Small intestine (tissue), 7 donors: ENCODE measurements around the gene PSMG2. TPM values are rescaled to one million over a fixed set of nuclear protein-coding genes. Genes with fewer than 3 reads are reported as not detected.

ENCODE experiments used
- DNase-seq, 2 donors: peaks; one replicate each; pipeline versions ENCODE4 v3.0.0 to v3.0.0-alpha.2; 2013
- FAIRE-seq: peaks from 2 replicates; lab custom pipeline; 2012; peaks lifted over from hg19 to GRCh38; lab: Jason Lieb, UNC
- H3K27ac ChIP-seq, 3 donors: one replicate each; pipeline ENCODE4 v1.5.1; 2013; ENCODE audit warnings: low read length in 2 of 3, mild to moderate bottlenecking in 2 of 3, control low read depth in 1 of 3, inconsistent platforms in 1 of 3, low read depth in 1 of 3, moderate library complexity in 1 of 3
- H3K27me3 ChIP-seq, 3 donors: one replicate each; pipeline ENCODE4 v1.6.1; 2013; ENCODE audit warnings: low read length in 3 of 3, inconsistent platforms in 1 of 3; ENCODE audit not compliant: control insufficient read depth in 3 of 3, insufficient read depth in 3 of 3
- H3K36me3 ChIP-seq, 3 donors: one replicate each; pipeline ENCODE4 v1.6.1; 2013; ENCODE audit warnings: low read length in 3 of 3, inconsistent platforms in 1 of 3, low read depth in 1 of 3, mild to moderate bottlenecking in 1 of 3, moderate library complexity in 1 of 3; ENCODE audit not compliant: control insufficient read depth in 3 of 3, insufficient read depth in 2 of 3
- H3K4me1 ChIP-seq, 3 donors: one replicate each; pipeline ENCODE4 v1.6.1; 2013; ENCODE audit warnings: low read length in 2 of 3, inconsistent platforms in 1 of 3, low read depth in 1 of 3, mild to moderate bottlenecking in 1 of 3, moderate library complexity in 1 of 3; ENCODE audit not compliant: control insufficient read depth in 3 of 3, insufficient read depth in 2 of 3
- H3K4me3 ChIP-seq, 3 donors: one replicate each; pipeline ENCODE4 v1.5.1; 2013; ENCODE audit warnings: low read length in 3 of 3, control low read depth in 1 of 3, inconsistent platforms in 1 of 3, low read depth in 1 of 3, mild to moderate bottlenecking in 1 of 3, moderate library complexity in 1 of 3
- H3K9me3 ChIP-seq, 2 donors: one replicate each; pipeline ENCODE4 v1.6.1; 2013; ENCODE audit warnings: low read depth in 1 of 2, low read length in 1 of 2; ENCODE audit not compliant: control insufficient read depth in 2 of 2, insufficient read depth in 1 of 2
- WGBS, 3 donors: extraction: QIAGEN DNeasy Blood & Tissue Kit; methylation state at CpG; one replicate each; pipeline ENCODE4 v1.1.7; 2013; 5-methylcytosine and 5-hydroxymethylcytosine counted together
- polyA plus RNA-seq, 4 donors: library from polyadenylated mRNA; stranded (reverse) in 3 of 4; unstranded in 1 of 4; fragments of 200-250 nt in 3 of 4; fragments of 120-200 nt in 1 of 4; gene quantifications; one replicate each; pipeline versions ENCODE4 v1.2.1 to v1.2.3, GENCODE V29; 2013
- donor health status: healthy with polysubstance abuse.
- donor health status: control.
- donor health status: control.
- donor health status: Bipolar disorder and iron deficiency.
- donor health status: healthy.

Gene PSMG2
- polyA plus RNA-seq, 4 donors = 76.5 to 84.0 (median 80.8) TPM

DNA sequence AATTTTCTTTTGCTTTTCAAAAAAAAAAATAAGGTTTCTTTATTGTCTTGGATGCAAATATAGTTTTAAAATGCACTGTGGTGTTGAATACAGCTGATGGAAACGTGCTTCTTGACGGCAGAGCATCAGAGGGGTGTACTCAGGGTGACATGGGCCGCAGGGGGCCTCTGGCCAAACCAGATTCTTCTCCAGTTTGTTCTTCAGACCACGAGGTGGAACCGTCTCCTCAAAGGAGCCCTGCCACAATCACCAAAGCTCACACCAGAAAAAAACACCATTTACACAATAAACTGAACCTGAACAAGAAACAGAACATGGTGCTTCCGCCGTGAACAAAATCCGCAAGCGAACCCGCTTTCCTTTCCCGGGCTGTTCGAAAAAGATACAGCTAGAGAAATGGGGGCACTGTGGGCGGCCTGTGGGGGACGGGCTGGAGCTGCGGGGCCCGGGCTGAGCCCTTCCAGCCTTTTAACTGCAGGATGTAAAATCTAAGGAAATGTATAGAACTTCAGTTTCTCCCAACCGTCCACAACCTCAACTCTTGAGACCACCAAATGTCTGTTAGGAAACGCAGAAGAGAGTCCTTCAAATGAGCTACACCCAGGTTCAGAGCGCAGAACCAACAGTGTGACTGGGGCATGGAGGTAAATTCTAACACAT lies 34.5 kb downstream of the PSMG2 start:
- Histone ChIP-seq H3K27me3 (no peaks in the 10 kb centered on the region), H3K4me3 (no peak overlapping the region), H3K27ac (no peak overlapping the region), H3K4me1 (no peaks in the 10 kb centered on the region), H3K9me3 (peaks cover 0 to 3% of the 10 kb centered on the region in 2 donors), H3K36me3 (no peaks in the 10 kb centered on the region)
- FAIRE-seq = no peak
- no peak for DNase-seq
- WGBS, 3 donors = 86 to 88% (median 87%) methylated on average over 19 of the region's 19 CpGs

DNA sequence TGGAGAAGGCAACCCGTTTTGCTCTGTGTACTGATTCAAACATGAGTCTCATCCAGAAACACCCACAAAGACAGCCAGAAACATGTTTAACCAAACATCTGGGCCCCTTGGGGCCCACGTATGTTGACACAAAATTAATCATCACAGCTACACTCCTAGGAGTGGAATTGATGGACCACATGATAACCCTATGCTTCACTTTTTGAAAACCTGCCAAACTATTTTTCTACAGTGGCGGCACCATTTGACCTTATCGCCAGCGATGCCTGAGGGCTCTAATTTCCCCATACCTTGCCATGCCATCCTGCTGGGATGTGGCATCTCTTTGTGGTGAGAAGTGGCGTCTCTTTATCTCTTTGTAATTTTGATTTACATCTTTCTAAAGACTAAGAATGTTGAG lies 38.5 kb downstream of the PSMG2 start:
- FAIRE-seq (no peak), DNase-seq (no peak)
- Histone ChIP-seq H3K36me3 (no peaks in the 10 kb centered on the region), H3K9me3 (peaks cover 0 to 3% of the 10 kb centered on the region in 2 donors), H3K4me1 (no peaks in the 10 kb centered on the region), H3K27me3 (no peaks in the 10 kb centered on the region), H3K4me3 (no peak overlapping the region), H3K27ac (no peak overlapping the region)
- 35 to 64% (median 52%) methylated on average over 6 of the region's 6 CpGs for WGBS, 3 donors

DNA sequence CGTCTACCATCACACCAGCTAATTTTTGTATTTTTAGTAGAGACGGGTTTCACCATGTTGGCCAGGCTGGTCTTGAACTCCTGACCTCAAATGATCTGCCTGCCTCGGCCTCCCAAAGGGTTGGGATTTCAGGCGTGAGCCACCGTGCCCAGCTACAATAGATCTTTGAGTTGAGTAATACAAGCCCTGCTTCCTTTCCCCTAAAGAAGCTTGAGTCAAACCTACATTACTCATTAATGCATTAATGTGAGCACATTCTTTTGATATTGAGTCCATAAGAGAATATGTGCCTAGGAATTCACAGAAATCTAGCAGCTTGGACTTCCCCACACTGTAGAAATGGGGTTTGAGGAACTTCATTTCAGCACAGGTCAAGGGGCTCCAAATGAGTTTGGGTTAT lies 39.6 kb downstream of the PSMG2 start:
- 58 to 80% (median 68%) methylated on average over 5 of the region's 5 CpGs for WGBS, 3 donors
- no peak overlapping the region for H3K4me3 ChIP-seq
- FAIRE-seq (no peak), DNase-seq (no peak)
- no peaks in the 10 kb centered on the region for H3K36me3 ChIP-seq
- H3K9me3 ChIP-seq = peaks cover 0 to 3% of the 10 kb centered on the region in 2 donors
- H3K27me3 ChIP-seq = no peaks in the 10 kb centered on the region
- H3K27ac ChIP-seq = no peak overlapping the region
- no peaks in the 10 kb centered on the region for H3K4me1 ChIP-seq

DNA sequence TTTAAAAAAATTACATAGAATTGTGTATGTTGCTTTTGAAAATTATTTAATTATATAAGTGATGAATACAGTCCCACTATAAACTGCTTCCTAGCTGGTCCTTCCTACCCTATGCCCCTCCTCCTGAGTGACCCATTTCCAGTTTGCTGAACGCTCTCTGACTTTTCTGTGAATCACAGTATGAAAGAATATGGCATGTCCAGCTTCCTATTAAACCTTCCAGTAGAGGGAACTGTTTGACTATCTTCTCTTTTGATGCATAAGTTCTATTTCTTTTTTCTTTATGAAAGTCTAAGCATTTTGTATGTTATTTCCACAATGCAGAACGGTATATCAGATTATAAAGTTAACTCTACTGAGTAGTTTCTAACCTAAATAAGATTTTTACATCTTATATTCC lies 41.3 kb downstream of the PSMG2 start:
- peaks cover 0 to 3% of the 10 kb centered on the region in 2 donors for H3K9me3 ChIP-seq
- whole genome bisulfite sequencing, 3 donors = 1 to 13% (median 4%) methylated on average over 2 of the region's 2 CpGs
- no peaks in the 10 kb centered on the region for H3K4me1 ChIP-seq
- no peaks in the 10 kb centered on the region for H3K27me3 ChIP-seq
- peak; percentile 38 to 48 for DNase-seq
- H3K27ac ChIP-seq = no peak overlapping the region
- FAIRE-seq = no peak
- no peaks in the 10 kb centered on the region for H3K36me3 ChIP-seq
- H3K4me3 ChIP-seq = no peak overlapping the region

DNA sequence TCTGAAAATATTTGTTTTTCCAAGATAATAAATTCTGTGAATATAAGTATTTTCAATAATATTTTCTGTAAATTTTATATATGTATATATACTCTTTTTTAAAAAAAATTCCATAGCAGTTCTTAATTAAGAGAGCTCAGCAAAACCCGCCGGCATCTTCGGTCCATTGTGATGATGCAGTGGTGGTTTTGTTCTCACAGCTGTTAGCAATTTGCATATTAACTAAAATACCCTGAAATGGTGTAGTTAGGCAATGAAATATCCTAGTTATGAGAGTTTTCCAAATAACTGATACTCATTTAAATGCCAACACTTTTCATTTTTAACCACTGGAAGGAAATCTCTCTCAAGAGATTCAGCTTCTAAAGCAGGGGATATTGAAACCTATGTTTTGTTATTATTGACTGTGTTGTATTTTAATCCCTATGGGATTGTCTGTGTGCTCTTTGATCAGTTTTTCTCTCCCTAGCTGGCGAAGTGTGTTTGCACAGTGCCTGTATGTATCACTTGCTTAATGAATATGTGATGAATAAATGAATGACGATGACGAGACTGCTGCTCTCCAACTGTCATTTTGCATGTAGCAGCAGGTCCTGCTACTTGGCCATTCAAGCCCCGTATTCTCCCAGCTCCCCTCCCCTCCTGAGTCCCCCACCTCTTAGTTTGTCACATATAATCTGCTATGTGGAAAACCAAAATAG lies 42.4 kb downstream of the PSMG2 start:
- Histone ChIP-seq H3K4me3 (no peak overlapping the region), H3K9me3 (peaks cover 0 to 3% of the 10 kb centered on the region in 2 donors), H3K27ac (no peak overlapping the region), H3K36me3 (no peaks in the 10 kb centered on the region), H3K27me3 (no peaks in the 10 kb centered on the region), H3K4me1 (no peaks in the 10 kb centered on the region)
- DNase-seq = no peak
- no peak for FAIRE-seq
- WGBS, 3 donors = 81 to 87% (median 83%) methylated on average over 7 of the region's 7 CpGs

DNA sequence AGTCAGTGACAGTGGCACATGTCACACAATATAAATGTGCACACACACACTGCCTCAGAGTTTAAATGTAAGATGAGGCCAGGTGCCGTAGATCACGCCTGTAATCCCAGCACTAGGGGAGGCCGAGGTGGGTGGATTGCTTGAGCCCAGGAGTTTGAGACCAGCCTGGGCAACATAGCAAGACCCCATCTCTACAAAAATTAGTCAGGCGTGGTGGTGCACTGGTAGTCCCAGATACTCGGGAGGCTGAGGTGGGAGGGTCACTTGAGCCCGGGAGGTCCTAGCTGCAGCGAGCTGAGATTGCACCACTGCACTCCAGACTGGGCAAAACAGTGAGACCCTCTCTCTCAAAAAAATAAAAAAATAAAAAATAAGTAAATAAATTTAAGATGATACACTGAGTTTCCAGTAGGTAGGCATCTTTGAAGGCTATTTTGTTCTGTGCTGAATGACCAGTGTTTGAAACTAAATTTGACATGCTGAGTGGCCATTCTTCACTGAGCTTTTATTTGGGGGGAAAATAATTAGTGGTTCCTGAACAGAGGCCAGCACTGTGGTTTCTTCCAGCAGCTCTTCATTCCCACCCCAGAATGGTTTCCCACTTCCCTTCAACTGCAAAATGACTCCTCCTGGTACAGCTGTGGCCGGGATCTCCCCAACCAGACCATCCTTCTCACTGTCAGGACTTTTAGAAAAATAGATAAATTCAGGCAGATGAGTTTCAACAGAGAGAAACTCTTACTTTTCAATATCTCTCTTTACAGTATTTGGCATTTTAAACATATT lies 44.9 kb downstream of the PSMG2 start:
- Histone ChIP-seq H3K9me3 (no peaks in the 10 kb centered on the region), H3K27ac (no peak overlapping the region), H3K4me3 (no peak overlapping the region), H3K4me1 (no peaks in the 10 kb centered on the region), H3K36me3 (no peaks in the 10 kb centered on the region), H3K27me3 (no peaks in the 10 kb centered on the region)
- DNase-seq (no peak), FAIRE-seq (no peak)
- 87 to 91% (median 89%) methylated on average over 8 of the region's 8 CpGs for WGBS, 3 donors

DNA sequence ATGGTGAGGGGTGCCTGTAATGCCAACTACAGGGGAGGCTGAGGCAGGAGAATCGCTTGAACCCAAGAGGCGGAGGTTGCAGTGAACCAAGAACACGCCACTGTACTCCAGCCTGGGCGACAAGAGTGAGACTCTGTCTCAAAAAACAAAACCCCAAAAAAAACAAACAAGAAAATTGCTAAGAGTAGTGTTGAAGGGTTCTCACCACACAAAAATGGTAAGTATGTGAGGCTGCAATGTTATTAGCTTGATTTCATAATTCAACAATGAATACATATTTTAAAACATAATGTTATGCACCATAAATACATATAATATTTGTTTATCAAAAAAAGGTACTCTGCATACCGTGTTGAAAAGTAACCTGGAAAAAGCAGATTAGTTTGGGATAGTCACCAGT lies 45.8 kb downstream of the PSMG2 start:
- Histone ChIP-seq H3K36me3 (no peaks in the 10 kb centered on the region), H3K9me3 (no peaks in the 10 kb centered on the region), H3K4me3 (no peak overlapping the region), H3K4me1 (no peaks in the 10 kb centered on the region), H3K27me3 (no peaks in the 10 kb centered on the region), H3K27ac (no peak overlapping the region)
- FAIRE-seq (no peak), DNase-seq (no peak)
- WGBS, 3 donors = 90 to 92% (median 90%) methylated on average over 5 of the region's 5 CpGs

DNA sequence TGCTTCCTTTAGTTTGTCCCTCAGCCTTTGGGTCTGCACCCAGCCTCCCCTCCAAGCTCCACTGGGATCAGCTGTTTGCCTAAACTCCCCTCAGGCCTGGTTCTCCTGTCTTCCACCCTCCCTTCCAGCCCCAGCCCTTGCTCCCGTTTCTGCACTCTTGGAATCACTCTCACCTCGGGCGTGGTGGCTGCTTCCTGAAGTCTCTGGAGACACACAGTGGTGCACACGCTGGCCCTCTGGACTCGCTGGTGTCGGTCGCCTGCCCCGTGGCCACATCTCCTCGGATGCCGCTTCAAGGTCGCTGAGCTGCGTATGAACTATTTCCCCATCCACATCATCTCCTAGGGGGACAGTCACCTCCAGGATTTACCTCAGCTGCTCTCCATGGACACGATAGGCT lies 46.3 kb downstream of the PSMG2 start:
- WGBS, 3 donors = 71 to 78% (median 75%) methylated on average over 13 of the region's 13 CpGs
- no peak for FAIRE-seq
- no peaks in the 10 kb centered on the region for H3K4me1 ChIP-seq

More for the DNA sequence above, 46.3 kb downstream of the PSMG2 start:
- Histone ChIP-seq H3K27ac (no peak overlapping the region), H3K9me3 (no peaks in the 10 kb centered on the region), H3K27me3 (no peaks in the 10 kb centered on the region), H3K36me3 (no peaks in the 10 kb centered on the region), H3K4me3 (no peak overlapping the region)
- DNase-seq = no peak
